GM21528 (cell line): Measurements from ENCODE around the gene NASP.
A peak's percentile ranks its signal among the peaks of the same experiment; 100 is the strongest.
"Not testable (repeated sequence)": the region's sequence is repeated elsewhere in the genome, so short reads cannot be mapped to it uniquely, and the experiment has no call there.

Experiments
- ATAC-seq: cut with Tn5 transposase; IDR thresholded peaks from one replicate; pipeline ENCODE4 v1.9.1; 2021; ENCODE audit warnings: mild to moderate bottlenecking, moderate library complexity; ENCODE audit not compliant: unreplicated experiment, low FRiP score

Gene NASP

DNA sequence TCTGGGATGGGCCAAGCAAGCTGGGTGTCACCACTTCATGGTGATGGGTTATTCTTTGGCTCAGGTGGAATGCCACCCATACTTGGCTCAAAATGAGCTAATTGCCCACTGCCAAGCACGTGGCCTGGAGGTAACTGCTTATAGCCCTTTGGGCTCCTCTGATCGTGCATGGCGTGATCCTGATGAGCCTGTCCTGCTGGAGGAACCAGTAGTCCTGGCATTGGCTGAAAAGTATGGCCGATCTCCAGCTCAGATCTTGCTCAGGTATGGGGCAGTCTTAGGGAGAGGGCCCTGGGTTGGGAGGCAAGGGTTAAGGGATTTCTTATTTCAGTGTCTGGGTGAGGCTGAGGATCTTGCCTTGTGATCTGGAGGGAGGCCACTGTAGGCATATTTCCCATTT lies 15.4 kb upstream of the NASP start:
- no peak for ATAC-seq

- no peak for ATAC-seq
Observed at GRCh38 chr1:45569571-45569961, 14.3 kb upstream of the NASP start.

- no peak for ATAC-seq
Observed at GRCh38 chr1:45569962-45570581, 13.8 kb upstream of the NASP start.

DNA sequence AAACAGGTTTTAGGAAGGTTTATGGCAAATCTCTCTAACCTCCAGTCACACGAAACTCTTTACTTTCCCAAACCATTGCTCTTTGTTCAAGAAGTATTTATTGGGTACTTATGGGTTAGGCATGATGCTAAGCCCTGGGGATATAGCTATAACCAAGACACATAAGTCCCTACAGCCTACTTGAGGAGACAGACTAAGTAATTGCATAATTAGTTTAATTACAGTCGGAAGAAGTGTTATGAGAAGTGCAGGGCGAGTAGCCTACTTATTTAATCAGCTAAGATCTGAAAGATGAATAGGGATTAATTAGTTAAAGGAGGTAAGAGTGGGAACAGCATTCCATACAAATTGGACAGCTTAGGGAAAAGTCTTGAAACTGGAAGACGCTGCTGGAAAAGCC lies 13.2 kb upstream of the NASP start:
- ATAC-seq, result no peak

DNA sequence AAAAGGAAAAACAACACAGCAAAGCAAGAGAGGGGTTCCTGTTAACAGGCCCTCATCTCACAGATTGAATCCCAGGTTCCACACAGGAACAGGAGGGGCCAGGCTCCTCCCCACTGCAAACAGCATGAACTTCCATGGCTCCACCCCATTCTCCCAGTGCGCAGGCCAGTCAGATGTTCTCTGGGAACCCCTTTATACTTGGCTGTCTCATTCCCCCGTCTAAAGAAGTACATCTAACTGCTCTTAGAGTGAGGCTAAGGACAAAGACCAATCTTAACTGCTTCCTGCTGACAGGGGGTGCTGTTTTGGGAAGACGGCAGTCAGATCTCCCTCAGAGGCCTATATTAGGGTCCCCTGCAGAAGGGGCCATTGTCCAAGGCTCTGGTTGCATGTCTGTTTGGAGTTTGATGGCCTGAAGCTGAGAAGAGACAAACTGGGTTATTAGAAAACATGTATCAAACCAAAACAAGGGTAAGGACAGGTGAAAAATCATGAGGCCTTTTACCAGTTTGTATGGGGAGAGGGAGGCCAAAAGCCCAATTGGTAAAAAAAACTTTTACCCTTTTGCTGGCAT lies 10.5 kb upstream of the NASP start:
- no peak for ATAC-seq

DNA sequence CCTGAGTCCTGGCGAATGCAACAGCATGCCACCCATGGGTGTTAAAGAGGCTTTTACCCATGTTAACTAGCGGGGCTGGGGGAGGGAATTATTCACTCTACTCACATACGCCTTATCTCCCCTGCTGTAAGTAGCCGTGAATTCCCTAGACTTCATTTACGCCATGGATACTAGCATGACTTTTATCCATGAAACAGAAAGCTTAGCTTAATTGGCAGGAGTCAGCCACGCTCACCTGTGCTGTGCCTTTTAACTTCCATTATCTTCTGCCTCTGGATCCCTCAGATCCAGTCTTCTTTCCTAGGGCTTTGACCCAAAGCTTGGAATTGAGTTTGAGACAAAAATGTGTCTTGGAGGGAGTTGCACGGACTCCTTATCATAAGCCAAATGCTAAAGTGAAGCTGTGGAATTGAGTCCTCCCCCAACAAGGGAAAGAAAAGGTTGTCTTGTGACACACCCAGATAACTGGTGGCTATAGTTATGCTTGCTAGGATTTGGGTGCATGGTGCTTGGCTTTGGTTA lies 9.7 kb upstream of the NASP start:
- ATAC-seq, result no peak

DNA sequence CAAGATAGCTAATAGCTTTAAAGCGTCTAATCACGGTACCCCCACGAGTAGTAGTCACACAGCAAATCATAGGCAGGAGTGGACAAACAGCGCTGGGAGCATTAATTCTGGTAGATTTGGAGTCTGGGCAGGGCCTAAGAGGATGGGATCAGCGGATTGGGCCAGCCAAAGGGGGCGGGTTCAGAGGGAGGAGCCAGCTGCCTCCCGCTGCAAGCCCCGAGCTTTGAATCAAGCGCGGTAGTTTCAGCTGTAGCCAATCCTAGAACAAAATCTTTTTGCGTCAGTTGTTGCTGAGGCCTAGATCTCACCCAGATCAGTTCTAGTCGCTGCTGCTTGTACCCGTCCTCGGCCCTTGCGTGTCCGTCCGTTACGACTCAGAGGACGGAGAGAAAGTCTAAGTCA lies 576 bp upstream of the NASP start:
- ATAC-seq, result peak; percentile 60

- ATAC-seq, result peak; percentile 49
Observed at GRCh38 chr1:45584351-45585109, 689 bp downstream of the NASP start.

DNA sequence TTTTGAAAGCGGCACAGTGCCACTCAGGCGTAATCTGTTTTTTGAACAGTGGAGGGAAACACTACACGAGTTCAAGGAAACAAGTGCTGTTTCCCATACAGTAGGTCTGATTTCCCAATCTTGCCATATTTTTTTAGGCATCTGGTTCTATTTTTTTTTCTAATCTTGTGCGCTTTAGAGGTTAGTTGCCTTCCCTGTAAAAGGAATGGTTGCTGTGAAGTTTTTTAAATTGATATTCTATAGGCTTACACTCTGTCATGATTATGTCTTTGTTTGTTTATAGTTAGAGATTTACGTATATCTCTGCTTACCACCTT lies 1.2 kb downstream of the NASP start:
- ATAC-seq, result no peak

GRCh38 chr1:45585496-45586075 lies 1.7 kb downstream of the NASP start:
- no peak for ATAC-seq

- ATAC-seq, result no peak
Observed at GRCh38 chr1:45586769-45587168, 2.9 kb downstream of the NASP start.

- no peak for ATAC-seq
Observed at GRCh38 chr1:45589861-45590260, 6.0 kb downstream of the NASP start.

GRCh38 chr1:45594412-45594811 lies 10.6 kb downstream of the NASP start:
- ATAC-seq, result no peak

GRCh38 chr1:45596765-45597164 lies 12.9 kb downstream of the NASP start:
- not testable (repeated sequence) for ATAC-seq

DNA sequence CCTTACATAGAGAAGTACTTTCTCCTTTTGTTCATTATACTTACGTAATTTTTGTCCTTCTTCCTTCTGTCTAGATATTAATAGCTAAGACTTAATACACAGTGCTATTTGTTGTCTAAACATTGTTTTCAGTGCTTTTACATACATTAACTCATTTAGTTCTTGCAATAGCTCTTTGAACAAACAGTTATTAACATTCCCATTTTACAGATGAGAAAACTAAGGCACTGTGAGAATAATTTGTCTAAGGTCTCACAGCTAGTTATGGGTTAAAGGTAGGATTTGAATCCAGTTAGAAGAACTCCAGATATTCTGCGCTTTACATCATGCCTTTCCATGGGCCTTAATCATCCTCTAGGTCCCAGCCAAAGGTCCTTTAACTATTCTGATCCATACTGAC lies 20.4 kb downstream of the NASP start:
- ATAC-seq, result no peak

GRCh38 chr1:45607404-45608074 lies 23.7 kb downstream of the NASP start:
- ATAC-seq, result no peak

- no peak for ATAC-seq
Observed at GRCh38 chr1:45608175-45609156, 24.6 kb downstream of the NASP start.

DNA sequence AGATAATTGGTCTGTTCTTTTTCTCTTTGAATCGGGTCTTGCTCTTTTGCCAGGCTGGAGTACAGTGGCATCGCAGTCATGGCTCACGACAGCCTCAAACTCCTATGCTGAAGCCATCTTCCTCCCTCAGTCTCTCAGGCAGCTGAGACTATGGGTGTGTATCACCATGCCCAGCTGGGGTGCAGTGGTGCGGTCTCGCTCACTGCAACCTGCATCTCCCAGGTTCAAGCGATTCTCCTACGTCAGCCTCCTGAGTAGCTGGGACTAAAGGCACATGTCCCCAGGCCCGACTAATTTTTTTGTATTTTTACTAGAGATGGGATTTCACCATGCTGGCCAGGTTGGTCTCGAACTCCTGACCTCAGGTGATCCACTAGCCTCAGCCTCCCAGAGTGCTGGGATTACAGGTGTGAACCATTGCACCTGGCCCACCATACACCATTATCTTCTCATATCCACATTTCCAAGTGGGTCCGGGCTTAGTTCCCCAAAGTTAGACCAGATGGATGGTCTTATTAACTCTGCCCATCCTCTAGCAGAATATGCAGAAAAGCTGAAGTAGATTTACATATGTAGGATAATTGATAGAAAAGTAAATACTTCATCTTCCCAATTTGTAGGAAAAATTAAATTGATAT lies 26.9 kb downstream of the NASP start:
- no peak for ATAC-seq

GRCh38 chr1:45612941-45613579 lies 29.2 kb downstream of the NASP start:
- no peak for ATAC-seq
